ENCODE results near the gene HIP1. TPM values are rescaled to one million over a fixed set of nuclear protein-coding genes. Genes with fewer than 3 reads are reported as not detected.
"Not testable (repeated sequence)": the region's sequence is repeated elsewhere in the genome, so short reads cannot be mapped to it uniquely, and the experiment has no call there.

Gene HIP1
- total RNA-seq, 1 donor from 2014 or later: 60.2 TPM

DNA sequence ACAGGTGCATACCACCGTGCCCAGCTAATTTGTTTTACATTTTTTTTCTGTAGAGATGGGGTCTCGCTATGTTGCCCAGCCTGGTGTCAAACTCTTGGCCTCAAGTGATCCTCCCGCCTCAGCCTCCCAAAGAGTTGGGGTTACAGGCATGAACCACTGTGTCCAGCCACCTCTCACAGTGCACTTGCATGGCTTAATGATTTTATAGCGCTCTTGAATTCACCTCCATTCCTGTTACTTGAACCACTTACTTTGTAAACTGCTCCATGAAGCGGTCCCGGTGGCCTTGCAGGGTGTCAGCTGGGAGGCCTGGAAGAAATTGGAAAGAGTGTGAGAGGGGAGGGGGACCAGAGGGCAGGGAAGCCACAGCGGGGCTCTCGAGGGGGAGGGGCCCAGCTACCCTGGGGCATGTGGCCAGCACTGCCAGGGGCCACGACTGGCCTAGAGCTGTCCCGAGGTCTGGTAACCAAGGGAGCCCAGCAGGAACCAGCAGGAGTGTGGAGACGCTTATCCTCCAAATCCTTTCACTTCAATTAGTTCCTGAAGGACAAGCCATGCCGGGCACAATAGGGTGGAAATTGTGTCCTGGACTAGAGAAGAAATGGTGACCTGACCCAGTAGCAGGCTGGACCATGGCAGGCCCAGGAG lies 170.7 kb downstream of the HIP1 start:
- DNase-seq: no peak

DNA sequence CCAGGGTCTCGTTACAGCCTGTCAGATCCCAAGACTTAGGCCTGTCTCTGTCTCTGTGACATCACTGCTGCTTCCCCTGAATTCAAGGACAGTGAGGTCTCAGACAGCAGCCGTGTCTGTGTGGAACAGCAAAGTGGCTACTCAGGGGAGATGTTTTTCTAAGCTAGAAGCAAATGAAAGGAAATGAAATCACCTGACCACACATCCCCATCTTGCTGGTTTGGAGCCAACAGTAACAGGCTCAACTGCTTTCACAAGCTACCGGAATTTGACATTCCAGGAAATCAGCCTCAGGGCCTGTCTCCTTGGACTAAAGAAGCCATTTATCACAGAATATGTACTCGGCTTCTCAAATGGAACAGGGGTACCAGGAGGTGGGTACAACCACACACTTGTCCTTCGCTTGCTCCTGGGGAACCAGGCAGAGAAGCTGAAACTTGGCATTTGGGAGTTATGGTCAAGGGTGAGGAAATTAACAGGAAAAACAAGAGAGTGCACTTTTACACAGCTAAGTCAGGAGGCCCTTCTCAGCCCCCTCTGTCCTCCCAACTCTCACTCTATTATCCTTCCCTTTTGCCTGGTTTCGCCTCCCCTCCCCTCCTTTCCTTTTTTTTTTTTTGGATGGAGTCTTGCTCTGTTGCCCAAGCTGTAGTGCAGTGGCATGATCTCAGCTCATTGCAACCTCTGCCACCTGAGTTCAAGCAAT lies 173.5 kb downstream of the HIP1 start:
- peak; percentile 96 for DNase-seq

GRCh38 chr7:75563171-75563570 lies 175.6 kb downstream of the HIP1 start:
- DNase-seq: no peak

GRCh38 chr7:75559976-75560365 lies 178.8 kb downstream of the HIP1 start:
- DNase-seq: no peak

DNA sequence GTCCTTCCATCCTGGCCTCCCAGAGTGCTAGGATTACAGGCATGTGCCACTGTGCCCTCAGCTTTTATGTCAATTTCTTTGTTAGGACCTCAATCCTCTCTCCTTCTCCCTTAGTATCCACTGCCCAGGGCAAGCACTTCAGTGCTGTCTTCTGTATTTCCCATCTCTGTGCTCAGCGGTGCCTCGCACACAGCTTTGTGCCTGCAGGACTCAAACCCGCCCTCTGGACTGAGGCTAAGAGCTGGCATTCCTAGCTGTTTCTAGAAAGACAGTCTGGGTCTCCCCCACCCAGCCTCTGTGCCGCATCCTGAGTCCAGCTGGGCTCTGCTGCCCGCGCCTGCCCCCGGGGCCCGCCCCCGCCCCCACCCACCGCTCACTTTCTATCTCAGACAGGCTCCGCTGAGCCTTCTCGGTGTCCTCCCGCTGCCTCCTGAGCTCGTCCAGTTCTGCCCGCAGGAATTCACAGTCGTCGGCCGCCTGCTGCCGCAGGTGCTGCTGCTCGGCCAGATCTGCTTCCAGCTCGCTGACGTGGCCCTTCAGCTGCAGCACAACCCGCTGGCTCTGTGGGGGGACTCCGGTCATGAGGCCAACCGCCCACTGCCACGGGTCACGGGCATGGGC lies 179.3 kb downstream of the HIP1 start:
- DNase-seq: no peak

GRCh38 chr7:75556835-75557234 lies 181.9 kb downstream of the HIP1 start:
- not testable (repeated sequence) for DNase-seq

- no peak for DNase-seq
Measured at GRCh38 chr7:75555736-75556135, 183.0 kb downstream of the HIP1 start.

GRCh38 chr7:75546237-75547015 lies 192.3 kb downstream of the HIP1 start:
- no peak for DNase-seq

DNA sequence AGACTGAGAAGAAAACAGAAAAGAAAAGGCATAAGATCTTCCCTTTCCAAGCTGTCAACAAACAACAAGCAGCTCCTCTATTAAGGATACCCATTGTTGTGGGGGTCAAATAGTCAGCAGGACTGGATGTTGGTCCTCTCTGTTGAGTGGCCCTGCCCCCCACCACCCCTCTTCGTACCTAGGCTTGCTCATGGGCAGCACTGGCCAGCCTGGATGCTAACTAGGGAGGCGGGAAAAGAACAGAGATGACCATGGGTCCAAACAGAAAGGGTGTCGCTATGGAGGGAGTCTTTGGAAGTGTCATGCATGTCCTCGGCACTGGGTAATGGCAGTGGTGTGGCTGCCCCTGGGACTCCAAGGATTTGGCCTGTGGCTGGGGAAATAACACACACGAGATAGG lies 201.0 kb downstream of the HIP1 start:
- DNase-seq: no peak

DNA sequence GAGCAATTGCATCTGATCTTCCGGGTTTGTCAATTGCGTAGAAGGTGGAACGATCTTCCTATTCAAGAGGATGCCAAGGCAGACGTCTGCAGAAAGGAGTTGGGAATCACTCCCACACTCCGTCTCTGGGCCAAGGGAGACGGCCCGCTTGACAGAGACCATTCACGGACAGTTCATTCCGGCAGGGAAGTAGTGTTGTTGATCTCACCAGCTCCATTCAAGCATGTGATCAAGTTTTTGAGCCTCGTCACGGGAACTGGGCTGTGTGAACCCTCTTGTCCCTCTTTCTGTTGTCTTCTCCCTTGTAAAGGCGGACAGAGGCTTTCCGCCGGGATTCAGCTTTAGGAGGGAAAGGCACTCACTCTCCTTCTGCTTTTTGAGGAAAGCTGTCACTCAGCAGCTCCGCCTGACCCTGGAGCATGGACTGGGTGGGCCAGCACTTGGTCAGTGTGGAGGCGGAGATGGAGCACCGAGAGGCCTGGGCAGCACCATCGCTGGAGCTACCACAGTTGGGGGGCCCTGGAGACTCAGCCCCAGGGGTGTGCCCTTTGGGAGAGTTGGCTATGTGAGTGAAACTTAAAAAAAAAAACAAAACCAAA lies 201.7 kb downstream of the HIP1 start:
- DNase-seq: no peak

- no peak for DNase-seq
Measured at GRCh38 chr7:75536491-75536890, 202.2 kb downstream of the HIP1 start.

DNA sequence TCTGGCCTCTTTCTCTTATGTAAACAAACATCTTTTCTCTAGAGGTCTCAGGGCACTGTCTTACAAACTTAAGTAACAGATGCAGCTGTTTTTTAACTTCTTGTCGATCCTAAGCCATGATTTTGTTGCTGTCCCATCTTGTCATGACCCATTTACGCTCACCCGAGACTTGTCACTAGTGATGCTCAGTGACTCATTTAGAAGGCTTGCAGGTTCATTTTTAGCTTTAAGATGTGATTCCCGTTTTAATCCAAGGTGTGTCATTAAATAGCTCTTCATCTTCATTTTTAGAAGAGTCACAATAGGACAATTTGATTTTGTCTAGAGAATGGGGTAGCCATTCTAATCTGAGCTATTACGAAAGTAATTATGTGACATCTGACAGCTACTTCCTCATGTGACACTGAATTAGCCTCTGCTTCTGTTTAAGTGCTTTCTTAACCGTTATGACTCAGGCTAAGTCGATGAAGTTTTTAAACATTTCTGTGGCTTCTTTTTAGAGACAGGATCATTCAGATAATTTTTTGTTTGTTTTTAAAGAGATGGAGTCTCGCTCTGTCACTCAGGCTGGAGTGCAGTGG lies 203.9 kb downstream of the HIP1 start:
- DNase-seq: no peak

DNA sequence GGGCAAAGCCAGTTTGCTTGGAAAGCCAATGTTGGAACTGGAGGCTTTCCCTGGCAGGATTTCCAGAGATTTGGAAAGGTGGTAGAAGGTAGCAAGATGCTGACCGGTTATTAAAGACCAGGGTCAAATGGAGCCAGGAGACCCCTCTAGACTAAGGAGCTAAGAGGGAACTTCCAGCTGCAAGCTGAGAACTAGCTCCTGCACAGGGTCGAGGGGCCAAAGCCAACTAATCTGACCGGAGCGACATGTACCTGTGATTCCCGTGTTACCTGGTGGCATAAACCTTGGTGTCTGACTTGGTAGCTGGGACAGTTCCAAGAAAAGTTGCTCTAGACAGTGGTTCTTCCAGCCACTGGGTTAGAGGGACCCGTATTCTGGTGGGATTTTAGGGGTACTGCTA lies 204.8 kb downstream of the HIP1 start:
- no peak for DNase-seq

DNA sequence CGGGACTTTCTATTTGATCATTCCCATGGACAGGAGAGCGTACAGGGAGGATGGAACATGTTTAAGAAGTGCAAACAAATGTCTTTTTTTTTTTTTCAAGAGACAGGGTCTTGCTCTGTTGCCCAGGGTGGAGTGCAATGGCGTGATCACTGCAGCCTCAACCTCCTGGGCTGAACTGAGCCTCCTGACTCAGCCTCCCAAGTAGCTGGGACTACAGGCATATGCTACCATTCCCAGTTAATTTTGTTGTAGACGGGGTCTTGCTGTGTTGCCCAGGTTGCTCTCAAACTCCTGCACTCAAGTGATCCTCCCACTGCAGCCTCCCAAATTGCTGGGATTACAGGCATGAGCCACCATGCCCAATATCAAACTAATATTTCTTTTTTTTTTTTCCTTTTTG lies 206.1 kb downstream of the HIP1 start:
- no peak for DNase-seq

- no peak for DNase-seq
Measured at GRCh38 chr7:75531359-75531821, 207.4 kb downstream of the HIP1 start.

DNA sequence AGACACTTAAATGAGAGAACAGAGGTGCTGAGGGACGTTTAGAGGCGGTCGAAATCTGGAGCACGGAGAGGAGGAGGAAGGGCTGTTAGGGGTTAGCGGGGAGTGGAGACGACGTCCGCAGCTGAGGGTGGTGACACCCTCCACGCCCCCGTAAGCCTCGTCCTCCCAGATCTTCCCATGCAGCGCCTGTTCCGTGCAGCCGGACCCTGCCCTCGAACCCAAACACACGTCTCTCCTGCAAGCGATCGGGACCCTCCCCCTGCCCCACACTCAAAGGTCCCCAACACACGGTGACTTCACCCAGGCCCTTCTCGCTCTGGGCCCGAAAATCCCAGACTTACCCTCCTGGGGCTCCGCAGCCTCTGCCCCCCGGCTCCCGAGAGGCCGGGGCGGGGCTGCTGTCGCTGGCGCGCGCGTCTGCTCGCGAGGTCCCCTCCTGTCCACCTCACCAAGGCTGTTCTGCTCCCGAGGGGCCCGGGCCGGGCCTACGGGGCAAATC lies 211.5 kb downstream of the HIP1 start:
- DNase-seq: peak; percentile 8

DNA sequence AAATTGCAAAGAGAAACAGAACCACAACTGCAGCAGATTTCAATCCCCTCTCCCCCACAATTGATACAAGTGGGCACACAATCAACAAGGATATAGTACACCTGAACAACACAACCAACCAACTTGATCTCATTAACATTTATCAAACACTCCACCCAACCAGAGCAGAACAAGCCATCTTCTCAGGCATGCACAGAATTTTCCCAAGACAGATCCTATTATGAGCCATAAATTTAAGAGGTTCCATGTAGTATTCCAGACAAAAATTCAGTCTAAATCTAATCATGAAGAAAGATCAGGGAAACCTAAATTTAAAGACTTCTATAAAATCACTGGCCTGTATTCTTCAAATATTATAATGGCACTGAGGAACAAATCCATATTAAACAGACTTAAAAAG lies 217.0 kb downstream of the HIP1 start:
- not testable (repeated sequence) for DNase-seq

DNA sequence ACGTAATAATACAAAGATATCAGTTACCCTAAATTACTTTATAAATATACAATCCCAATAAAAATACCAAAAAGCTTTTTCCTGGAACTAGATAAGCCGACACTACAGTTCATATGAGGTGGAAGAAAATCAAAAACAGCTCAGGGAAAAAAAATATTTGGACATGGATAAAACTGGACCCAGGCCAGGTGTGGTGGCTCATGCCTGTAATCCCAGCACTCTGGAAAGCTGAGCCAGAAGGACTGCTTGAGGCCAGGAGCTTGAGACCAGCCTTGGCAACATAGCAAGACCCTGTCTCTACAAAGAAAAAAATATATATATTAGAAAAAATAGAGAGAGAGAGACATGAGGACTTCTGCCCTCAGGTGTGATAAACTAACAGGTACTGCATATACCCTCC lies 219.9 kb downstream of the HIP1 start:
- not testable (repeated sequence) for DNase-seq

- not testable (repeated sequence) for DNase-seq
Measured at GRCh38 chr7:75509033-75509432, 229.7 kb downstream of the HIP1 start.

DNA sequence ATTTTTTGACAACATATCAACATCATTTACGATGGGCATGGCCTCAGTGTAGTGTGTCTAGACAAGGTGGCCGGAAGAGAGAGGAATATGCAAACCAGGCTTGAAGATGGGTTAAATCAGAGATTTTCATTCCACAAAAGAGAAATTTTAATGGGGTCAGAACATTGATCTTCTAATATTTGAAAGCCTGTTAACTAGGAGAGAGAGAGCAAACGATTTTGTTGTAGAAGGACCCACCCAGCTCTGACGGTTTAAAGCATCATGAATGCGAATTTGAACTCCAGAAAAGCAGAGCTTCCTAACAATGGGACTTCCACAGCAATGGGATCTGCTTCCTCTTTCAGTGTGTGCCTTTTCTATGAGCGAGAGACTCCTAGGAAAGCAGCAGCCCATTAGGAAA lies 246.7 kb downstream of the HIP1 start, which contains the start of gene SPDYE5:
Gene SPDYE5 (plus strand): TSS at position 301 of the 400 bp plus-strand sequence. CDS start 1,728 bp downstream, outside the sequence.
- not testable (repeated sequence) for DNase-seq

DNA sequence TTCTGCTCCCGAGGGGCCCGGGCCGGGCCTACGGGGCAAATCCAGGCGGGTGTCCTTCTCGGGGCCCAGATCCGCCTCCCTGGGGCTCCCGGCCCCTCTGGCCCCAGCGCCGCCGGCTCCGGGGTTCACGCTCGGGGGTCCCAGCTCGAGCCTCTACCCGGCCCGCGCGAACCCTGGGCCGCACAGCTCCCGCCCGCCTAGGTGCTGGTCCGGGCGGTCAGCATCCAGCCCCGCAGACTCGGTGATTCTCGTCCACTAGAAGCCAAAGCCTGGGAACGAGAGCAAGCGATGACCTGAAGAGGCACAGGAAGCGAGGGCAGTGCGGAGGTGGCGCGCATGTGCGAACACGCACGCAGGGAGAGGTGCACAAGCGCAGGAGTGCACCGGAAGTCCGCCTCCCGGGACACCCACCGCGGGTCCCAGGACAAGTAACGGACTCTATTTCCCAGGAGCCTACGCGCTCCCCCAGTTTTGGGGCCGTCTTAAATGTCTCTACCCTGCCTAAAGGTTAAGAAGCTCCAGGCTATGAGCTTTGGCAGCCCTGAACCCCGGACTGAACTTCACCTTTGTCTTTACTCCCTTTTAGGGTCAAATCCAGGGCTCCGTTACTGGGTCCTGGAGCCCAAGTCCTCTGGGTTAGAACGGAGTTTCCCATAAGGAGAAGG lies 252.6 kb downstream of the HIP1 start, which contains the start of gene POM121C:
Gene POM121C (minus strand): TSS at position 321 of the 665 bp plus-strand sequence. CDS start 44,803 bp downstream, outside the sequence.
- DNase-seq: peak; percentile 85
